GM12878 (cell line): Measurements from ENCODE around the gene KRT34. TPM values are rescaled to one million over a fixed set of nuclear protein-coding genes. Genes with fewer than 3 reads are reported as not detected.

Experiments used
- ATAC-seq: fragments of 200-7000 bp; cut with Tn5 transposase; 3 replicates; pipeline ENCODE4 v1.9.1; 2020; ENCODE audit warnings: mild to moderate bottlenecking, moderate library complexity
- BruUV-seq: library from RNA; stranded (reverse); fragments of 400-500 nt; replicated peaks from 2 replicates; lab custom pipeline; 2021; lab: Mats Ljungman, UMichigan
- CTCF ChIA-PET: fragments of 300-600 bp; sonication (Branson Sonifier 250); formaldehyde crosslinking; extraction: SDS; loops from one replicate; lab custom pipeline; 2021; ENCODE audit warnings: inconsistent platforms; lab: Yijun Ruan, JAX
- POLR2A ChIA-PET: fragments of 350-600 bp; formaldehyde crosslinking; extraction: SDS; loops from one replicate; lab custom pipeline; 2021; ENCODE audit warnings: inconsistent platforms; lab: Charles Lee
- RAD21 ChIA-PET: fragments of 300-600 bp; sonication (Branson Sonifier 250); formaldehyde crosslinking; loops from one replicate; lab custom pipeline; 2023; ENCODE audit warnings: antibody characterized with exemption; ENCODE audit not compliant: unreplicated experiment; lab: Charles Lee
- SMC1A ChIA-PET: fragments of 300-600 bp; sonication (Branson Sonifier 250); formaldehyde crosslinking; loops from one replicate; lab custom pipeline; 2023; ENCODE audit not compliant: unreplicated experiment, uncharacterized antibody; lab: Charles Lee
- DNase-seq: peaks from one replicate; pipeline ENCODE4 v3.0.0-alpha.2; 2011; ENCODE audit warnings: low read depth, low spot score
- FAIRE-seq: peaks from 3 replicates; lab custom pipeline; 2011; peaks lifted over from hg19 to GRCh38; lab: Jason Lieb, UNC
- H2AFZ ChIP-seq: 2 replicates; pipeline ENCODE4 v1.6.0; 2011; ENCODE audit warnings: low read depth, low read length, control low read depth; ENCODE audit not compliant: control insufficient read depth
- H3K27ac ChIP-seq: 2 replicates; pipeline ENCODE4 v1.5.1; 2011; ENCODE audit warnings: control low read depth; ENCODE audit not compliant: control insufficient read depth, insufficient read depth
- H3K27me3 ChIP-seq, 2 experiments: replicated peaks in 1 of 2; 2 replicates each; pipeline versions ENCODE4 v1.6.0 to v1.6.1; 2011; ENCODE audit warnings: low read length in 1 of 2; ENCODE audit not compliant: control insufficient read depth in 2 of 2, insufficient read depth in 2 of 2
- H3K36me3 ChIP-seq, 2 experiments: 2 replicates each; pipeline ENCODE4 v1.5.1; 2011; ENCODE audit warnings: low read length in 1 of 2; ENCODE audit not compliant: control insufficient read depth in 2 of 2, insufficient read depth in 2 of 2
- H3K4me1 ChIP-seq: 2 replicates; pipeline ENCODE4 v1.6.1; 2011; ENCODE audit warnings: mild to moderate bottlenecking, low read length, moderate library complexity, mixed read lengths; ENCODE audit not compliant: control insufficient read depth, insufficient read depth
- H3K4me2 ChIP-seq: 2 replicates; pipeline ENCODE4 v1.6.0; 2011; ENCODE audit warnings: control low read depth; ENCODE audit not compliant: control insufficient read depth, insufficient read depth
- H3K4me3 ChIP-seq: fragments of 200-600 bp; sonication (generic); 2 replicates; pipeline ENCODE4 v1.5.1; 2016
- H3K79me2 ChIP-seq: 2 replicates; pipeline ENCODE4 v1.6.0; 2011; ENCODE audit warnings: low read length; ENCODE audit not compliant: control insufficient read depth, insufficient read depth
- H3K9ac ChIP-seq: 2 replicates; pipeline ENCODE4 v1.8.0; 2011; ENCODE audit warnings: low read length, control low read depth, mixed read lengths; ENCODE audit not compliant: control insufficient read depth, insufficient read depth
- H3K9me3 ChIP-seq: replicated peaks from 3 replicates; pipeline ENCODE4 v1.5.1; 2011; ENCODE audit warnings: mild to moderate bottlenecking, low read length; ENCODE audit not compliant: control insufficient read depth, insufficient read depth
- H4K20me1 ChIP-seq: 2 replicates; pipeline ENCODE4 v1.6.0; 2011; ENCODE audit not compliant: control insufficient read depth, insufficient read depth
- EED ChIP-seq: sonication (generic); IDR thresholded peaks from 2 replicates; pipeline ENCODE4 v1.6.1; 2016; ENCODE audit warnings: antibody characterized with exemption, low read depth
- FOXK2 ChIP-seq: fragments of 450-650 bp; IDR thresholded peaks from 2 replicates; pipeline ENCODE4 v1.6.1; 2017; ENCODE audit warnings: mild to moderate bottlenecking, moderate library complexity
- IKZF2 ChIP-seq, 2 experiments: fragments of 450-650 bp; IDR thresholded peaks; 2 replicates each; pipeline ENCODE4 v1.6.1; 2017; ENCODE audit warnings: mild to moderate bottlenecking in 2 of 2, moderate library complexity in 2 of 2
- KDM1A ChIP-seq: fragments of 200-600 bp; sonication (generic); IDR thresholded peaks from 2 replicates; pipeline ENCODE4 v1.6.1; 2016; ENCODE audit warnings: borderline replicate concordance
- NFYB ChIP-seq: IDR thresholded peaks from 2 replicates; pipeline ENCODE4 v1.6.1; 2011; ENCODE audit warnings: low read depth, mild to moderate bottlenecking, low read length, improper control_type of control experiment, moderate library complexity; ENCODE audit not compliant: insufficient read depth
- SMAD1 ChIP-seq: fragments of 450-650 bp; IDR thresholded peaks from 2 replicates; pipeline ENCODE4 v1.6.1; 2018; ENCODE audit warnings: mild to moderate bottlenecking, low read depth; ENCODE audit not compliant: partially characterized antibody
- SREBF1 ChIP-seq: IDR thresholded peaks from 2 replicates; pipeline ENCODE4 v1.6.1; 2012; ENCODE audit warnings: mild to moderate bottlenecking, low read length
- TBL1XR1 ChIP-seq: IDR thresholded peaks from 2 replicates; pipeline ENCODE4 v1.6.1; 2012; ENCODE audit warnings: low read depth, low read length, improper control_type of control experiment
- TCF3 ChIP-seq: IDR thresholded peaks from 2 replicates; pipeline ENCODE4 v1.6.1; 2012; ENCODE audit warnings: low read depth, mild to moderate bottlenecking, low read length, borderline replicate concordance; ENCODE audit not compliant: insufficient read depth
- ZZZ3 ChIP-seq: IDR thresholded peaks from 2 replicates; pipeline ENCODE4 v1.6.1; 2011; ENCODE audit warnings: low read depth; ENCODE audit not compliant: control insufficient read depth, insufficient read length
- WGBS: methylation state at CpG from one replicate; pipeline ENCODE4 v1.1.6; 2016; ENCODE audit warnings: low lambda C conversion rate; ENCODE audit not compliant: insufficient replicate concordance, insufficient coverage; ENCODE audit errors: missing lambda C conversion rate; 5-methylcytosine and 5-hydroxymethylcytosine counted together
- in situ Hi-C: fragments of 300-500 bp; cut with MboI; formaldehyde crosslinking; loops from 9 replicates; pipeline ENCODE4 v1.14.3; 2018; ENCODE audit warnings: mixed read lengths
- intact Hi-C: fragments of 100-400 bp; cut with micrococcal nuclease; formaldehyde crosslinking; loops from one replicate; pipeline ENCODE4 v1.14.2; 2022; ENCODE audit not compliant: unreplicated experiment
- polyA plus RNA-seq, 11 experiments: library from polyadenylated mRNA; depleted of rRNA in 4 of 11; unstranded in 6 of 11; stranded (reverse) in 5 of 11; fragments of >200 nt; fragmentation: Nextera tagmentation in 4 of 11; fragmentation: Illumina TruSeq in 1 of 11; extraction: Ambion mirVana in 4 of 11; extraction: Trizol in 1 of 11; gene quantifications; 1 replicate in 1 of 11; 2 replicates in 10 of 11; pipeline versions ENCODE4 v1.2.1 to v1.2.3, GENCODE V29; 2011 to 2016; ENCODE audit warnings: inconsistent platforms in 2 of 11, missing spikeins in 2 of 11, low read depth in 1 of 11
- total RNA-seq, 4 experiments: library from RNA; depleted of rRNA in 3 of 4; stranded (reverse); fragments of >200 nt in 3 of 4; fragmentation: Illumina TruSeq in 1 of 4; extraction: Trizol in 1 of 4; gene quantifications; 2 replicates each; pipeline versions ENCODE4 v1.2.1 to v1.2.3, GENCODE V29; 2013 to 2021
- TF ChIP-seq, protein P1 (sequence below): IDR thresholded peaks from 2 replicates; pipeline ENCODE4 v1.6.1; 2011; ENCODE audit warnings: borderline replicate concordance, low read depth, mild to moderate bottlenecking, moderate library complexity, mixed read lengths, low read length; ENCODE audit not compliant: insufficient read depth; ENCODE audit errors: extremely low read length
- TF ChIP-seq, protein P2 (sequence below): fragments of 150-350 bp; IDR thresholded peaks from 2 replicates; pipeline ENCODE4 v1.6.1; 2016; ENCODE audit warnings: low read depth, low read length
- TF ChIP-seq, protein P3 (sequence below): fragments of 450-650 bp; IDR thresholded peaks from 2 replicates; pipeline ENCODE4 v1.6.1; 2017; ENCODE audit warnings: antibody characterized with exemption, mild to moderate bottlenecking, moderate library complexity
- TF ChIP-seq, protein P4 (sequence below): fragments of 450-650 bp; conservative IDR thresholded peaks from 2 replicates; pipeline ENCODE4 v1.6.1; 2017; ENCODE audit warnings: mild to moderate bottlenecking, moderate library complexity

The KRT34 gene
- total and polyA plus RNA-seq, 10 of the 15 experiments (the other 5 are each of a cell fraction or from before 2014, with no cell fraction given) = not detected

DNA sequence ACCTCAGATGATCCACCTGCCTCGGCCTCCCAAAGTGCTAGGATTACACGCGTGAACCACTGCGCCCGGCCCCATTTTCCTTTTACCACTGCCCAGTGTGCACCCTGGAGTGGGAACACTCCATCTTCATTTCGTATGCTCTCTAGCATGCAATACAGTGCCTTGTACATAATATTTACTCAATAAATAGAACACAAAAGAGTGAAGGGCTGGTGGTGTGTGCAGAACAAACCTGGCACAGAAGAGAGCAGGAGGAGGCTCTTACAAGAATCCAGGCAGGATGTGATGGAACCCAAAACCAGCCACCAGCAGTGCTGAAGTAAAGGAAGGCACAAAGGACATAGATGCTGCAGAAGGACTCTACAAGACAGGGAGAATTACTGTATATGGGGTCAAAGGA, 35.0 kb upstream of the KRT34 start:
- FAIRE-seq (no peak), DNase-seq (no peak), ATAC-seq (no peak)
- Histone ChIP-seq H3K79me2 (no peaks in the 10 kb centered on the region), H2AFZ (no peak overlapping the region), H3K4me2 (no peak overlapping the region), H3K27ac (no peak overlapping the region), H3K36me3 (no peaks in the 10 kb centered on the region), H3K4me3 (no peak overlapping the region), H3K27me3 (no peaks in the 10 kb centered on the region; a peak in 1 of 4 replicates), H4K20me1 (no peaks in the 10 kb centered on the region), H3K9ac (no peak overlapping the region), H3K9me3 (no peaks in the 10 kb centered on the region), H3K4me1 (no peaks in the 10 kb centered on the region)
- intact Hi-C loops (no loop called here), in situ Hi-C loops (no loop called here)
- WGBS = 60% methylated on average over 6 of the region's 6 CpGs
- ChIA-PET POLR2A (no interaction called here), CTCF (interaction anchor here (0.9 to 1.4 kb wide), 3 partner anchors 13 to 246 kb away, joined by 3 read pairs; no protein-coding TSS in a partner anchor), SMC1A (interaction anchor here (1.0 to 1.5 kb wide), 2 partner anchors 83 to 145 kb away, joined by 3 read pairs; no protein-coding TSS in a partner anchor), RAD21 (no interaction called here)
- TF ChIP-seq, protein P1, sequence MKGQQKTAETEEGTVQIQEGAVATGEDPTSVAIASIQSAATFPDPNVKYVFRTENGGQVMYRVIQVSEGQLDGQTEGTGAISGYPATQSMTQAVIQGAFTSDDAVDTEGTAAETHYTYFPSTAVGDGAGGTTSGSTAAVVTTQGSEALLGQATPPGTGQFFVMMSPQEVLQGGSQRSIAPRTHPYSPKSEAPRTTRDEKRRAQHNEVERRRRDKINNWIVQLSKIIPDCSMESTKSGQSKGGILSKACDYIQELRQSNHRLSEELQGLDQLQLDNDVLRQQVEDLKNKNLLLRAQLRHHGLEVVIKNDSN = no peak
- TF ChIP-seq KDM1A (no peak), ZZZ3 (no peak), SREBF1 (no peak), EED (no peak), SMAD1 (no peak), TCF3 (no peak), FOXK2 (no peak), IKZF2 (IDR thresholded peaks at IDR 0.05) (no peak), NFYB (no peak), TBL1XR1 (no peak)
- TF ChIP-seq, protein P2, sequence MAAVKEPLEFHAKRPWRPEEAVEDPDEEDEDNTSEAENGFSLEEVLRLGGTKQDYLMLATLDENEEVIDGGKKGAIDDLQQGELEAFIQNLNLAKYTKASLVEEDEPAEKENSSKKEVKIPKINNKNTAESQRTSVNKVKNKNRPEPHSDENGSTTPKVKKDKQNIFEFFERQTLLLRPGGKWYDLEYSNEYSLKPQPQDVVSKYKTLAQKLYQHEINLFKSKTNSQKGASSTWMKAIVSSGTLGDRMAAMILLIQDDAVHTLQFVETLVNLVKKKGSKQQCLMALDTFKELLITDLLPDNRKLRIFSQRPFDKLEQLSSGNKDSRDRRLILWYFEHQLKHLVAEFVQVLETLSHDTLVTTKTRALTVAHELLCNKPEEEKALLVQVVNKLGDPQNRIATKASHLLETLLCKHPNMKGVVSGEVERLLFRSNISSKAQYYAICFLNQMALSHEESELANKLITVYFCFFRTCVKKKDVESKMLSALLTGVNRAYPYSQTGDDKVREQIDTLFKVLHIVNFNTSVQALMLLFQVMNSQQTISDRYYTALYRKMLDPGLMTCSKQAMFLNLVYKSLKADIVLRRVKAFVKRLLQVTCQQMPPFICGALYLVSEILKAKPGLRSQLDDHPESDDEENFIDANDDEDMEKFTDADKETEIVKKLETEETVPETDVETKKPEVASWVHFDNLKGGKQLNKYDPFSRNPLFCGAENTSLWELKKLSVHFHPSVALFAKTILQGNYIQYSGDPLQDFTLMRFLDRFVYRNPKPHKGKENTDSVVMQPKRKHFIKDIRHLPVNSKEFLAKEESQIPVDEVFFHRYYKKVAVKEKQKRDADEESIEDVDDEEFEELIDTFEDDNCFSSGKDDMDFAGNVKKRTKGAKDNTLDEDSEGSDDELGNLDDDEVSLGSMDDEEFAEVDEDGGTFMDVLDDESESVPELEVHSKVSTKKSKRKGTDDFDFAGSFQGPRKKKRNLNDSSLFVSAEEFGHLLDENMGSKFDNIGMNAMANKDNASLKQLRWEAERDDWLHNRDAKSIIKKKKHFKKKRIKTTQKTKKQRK = no peak
- TF ChIP-seq, protein P3, sequence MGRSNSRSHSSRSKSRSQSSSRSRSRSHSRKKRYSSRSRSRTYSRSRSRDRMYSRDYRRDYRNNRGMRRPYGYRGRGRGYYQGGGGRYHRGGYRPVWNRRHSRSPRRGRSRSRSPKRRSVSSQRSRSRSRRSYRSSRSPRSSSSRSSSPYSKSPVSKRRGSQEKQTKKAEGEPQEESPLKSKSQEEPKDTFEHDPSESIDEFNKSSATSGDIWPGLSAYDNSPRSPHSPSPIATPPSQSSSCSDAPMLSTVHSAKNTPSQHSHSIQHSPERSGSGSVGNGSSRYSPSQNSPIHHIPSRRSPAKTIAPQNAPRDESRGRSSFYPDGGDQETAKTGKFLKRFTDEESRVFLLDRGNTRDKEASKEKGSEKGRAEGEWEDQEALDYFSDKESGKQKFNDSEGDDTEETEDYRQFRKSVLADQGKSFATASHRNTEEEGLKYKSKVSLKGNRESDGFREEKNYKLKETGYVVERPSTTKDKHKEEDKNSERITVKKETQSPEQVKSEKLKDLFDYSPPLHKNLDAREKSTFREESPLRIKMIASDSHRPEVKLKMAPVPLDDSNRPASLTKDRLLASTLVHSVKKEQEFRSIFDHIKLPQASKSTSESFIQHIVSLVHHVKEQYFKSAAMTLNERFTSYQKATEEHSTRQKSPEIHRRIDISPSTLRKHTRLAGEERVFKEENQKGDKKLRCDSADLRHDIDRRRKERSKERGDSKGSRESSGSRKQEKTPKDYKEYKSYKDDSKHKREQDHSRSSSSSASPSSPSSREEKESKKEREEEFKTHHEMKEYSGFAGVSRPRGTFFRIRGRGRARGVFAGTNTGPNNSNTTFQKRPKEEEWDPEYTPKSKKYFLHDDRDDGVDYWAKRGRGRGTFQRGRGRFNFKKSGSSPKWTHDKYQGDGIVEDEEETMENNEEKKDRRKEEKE = no peak
- TF ChIP-seq, protein P4, sequence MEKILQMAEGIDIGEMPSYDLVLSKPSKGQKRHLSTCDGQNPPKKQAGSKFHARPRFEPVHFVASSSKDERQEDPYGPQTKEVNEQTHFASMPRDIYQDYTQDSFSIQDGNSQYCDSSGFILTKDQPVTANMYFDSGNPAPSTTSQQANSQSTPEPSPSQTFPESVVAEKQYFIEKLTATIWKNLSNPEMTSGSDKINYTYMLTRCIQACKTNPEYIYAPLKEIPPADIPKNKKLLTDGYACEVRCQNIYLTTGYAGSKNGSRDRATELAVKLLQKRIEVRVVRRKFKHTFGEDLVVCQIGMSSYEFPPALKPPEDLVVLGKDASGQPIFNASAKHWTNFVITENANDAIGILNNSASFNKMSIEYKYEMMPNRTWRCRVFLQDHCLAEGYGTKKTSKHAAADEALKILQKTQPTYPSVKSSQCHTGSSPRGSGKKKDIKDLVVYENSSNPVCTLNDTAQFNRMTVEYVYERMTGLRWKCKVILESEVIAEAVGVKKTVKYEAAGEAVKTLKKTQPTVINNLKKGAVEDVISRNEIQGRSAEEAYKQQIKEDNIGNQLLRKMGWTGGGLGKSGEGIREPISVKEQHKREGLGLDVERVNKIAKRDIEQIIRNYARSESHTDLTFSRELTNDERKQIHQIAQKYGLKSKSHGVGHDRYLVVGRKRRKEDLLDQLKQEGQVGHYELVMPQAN = no peak
- no TSS peak for BruUV-seq
